ENCODE measurements around the gene SLC7A14.

DNA sequence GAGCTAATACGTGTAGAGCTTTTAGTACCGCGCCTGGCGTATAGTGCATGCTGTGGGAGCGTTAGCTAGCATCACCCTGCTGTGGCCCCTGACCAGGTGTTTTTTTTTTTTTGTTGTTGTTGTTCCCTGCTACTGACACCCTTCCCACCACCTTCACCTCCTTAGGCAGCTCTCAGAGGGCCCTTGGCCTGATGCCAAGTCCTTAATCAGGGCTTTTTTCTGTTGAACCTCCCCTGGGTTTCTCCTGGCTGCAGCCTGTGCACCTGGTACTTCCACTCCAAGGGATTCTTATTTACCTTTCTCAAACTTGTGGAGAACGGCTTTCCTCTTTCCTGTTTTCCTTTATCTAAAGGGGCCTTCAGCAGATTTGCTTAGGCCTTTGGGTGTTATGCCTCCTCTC lies 53.3 kb downstream of the SLC7A14 start:
- TF ChIP-seq, protein P1, sequence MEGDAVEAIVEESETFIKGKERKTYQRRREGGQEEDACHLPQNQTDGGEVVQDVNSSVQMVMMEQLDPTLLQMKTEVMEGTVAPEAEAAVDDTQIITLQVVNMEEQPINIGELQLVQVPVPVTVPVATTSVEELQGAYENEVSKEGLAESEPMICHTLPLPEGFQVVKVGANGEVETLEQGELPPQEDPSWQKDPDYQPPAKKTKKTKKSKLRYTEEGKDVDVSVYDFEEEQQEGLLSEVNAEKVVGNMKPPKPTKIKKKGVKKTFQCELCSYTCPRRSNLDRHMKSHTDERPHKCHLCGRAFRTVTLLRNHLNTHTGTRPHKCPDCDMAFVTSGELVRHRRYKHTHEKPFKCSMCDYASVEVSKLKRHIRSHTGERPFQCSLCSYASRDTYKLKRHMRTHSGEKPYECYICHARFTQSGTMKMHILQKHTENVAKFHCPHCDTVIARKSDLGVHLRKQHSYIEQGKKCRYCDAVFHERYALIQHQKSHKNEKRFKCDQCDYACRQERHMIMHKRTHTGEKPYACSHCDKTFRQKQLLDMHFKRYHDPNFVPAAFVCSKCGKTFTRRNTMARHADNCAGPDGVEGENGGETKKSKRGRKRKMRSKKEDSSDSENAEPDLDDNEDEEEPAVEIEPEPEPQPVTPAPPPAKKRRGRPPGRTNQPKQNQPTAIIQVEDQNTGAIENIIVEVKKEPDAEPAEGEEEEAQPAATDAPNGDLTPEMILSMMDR (IDR thresholded peaks at IDR 0.05; ENCODE audit: borderline replicate concordance, extremely low read depth, low read length, poor library complexity, severe bottlenecking): no peak
- TF ChIP-seq EZH2 (IDR thresholded peaks at IDR 0.05; ENCODE audit: borderline replicate concordance, low read depth, low read length, severe bottlenecking): no peak
